Measurements from ENCODE around the gene CLIC3.

DNA sequence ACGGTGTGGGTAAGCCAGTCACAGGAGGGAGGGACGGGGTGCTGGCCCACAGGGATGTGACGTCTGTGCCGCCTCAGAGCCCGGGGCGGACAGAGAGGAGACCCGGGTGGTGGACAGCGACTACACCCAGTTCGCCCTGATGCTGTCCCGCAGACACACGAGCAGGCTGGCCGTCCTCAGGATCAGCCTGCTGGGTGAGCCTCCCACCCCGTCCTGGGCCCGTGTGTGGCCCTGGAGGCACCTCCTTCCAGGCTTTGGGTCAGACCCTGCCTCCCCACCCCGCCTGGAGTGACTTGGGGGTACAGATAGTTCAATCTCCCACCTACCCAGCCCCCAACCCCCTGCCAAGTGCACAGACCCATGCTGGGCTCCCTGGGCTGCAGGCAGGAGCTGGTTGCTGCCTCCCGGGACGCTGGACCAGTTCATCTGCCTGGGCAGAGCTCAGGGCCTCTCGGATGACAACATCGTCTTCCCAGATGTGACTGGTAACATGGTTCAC, 42.5 kb downstream of the CLIC3 start:
- TF ChIP-seq, protein P1, sequence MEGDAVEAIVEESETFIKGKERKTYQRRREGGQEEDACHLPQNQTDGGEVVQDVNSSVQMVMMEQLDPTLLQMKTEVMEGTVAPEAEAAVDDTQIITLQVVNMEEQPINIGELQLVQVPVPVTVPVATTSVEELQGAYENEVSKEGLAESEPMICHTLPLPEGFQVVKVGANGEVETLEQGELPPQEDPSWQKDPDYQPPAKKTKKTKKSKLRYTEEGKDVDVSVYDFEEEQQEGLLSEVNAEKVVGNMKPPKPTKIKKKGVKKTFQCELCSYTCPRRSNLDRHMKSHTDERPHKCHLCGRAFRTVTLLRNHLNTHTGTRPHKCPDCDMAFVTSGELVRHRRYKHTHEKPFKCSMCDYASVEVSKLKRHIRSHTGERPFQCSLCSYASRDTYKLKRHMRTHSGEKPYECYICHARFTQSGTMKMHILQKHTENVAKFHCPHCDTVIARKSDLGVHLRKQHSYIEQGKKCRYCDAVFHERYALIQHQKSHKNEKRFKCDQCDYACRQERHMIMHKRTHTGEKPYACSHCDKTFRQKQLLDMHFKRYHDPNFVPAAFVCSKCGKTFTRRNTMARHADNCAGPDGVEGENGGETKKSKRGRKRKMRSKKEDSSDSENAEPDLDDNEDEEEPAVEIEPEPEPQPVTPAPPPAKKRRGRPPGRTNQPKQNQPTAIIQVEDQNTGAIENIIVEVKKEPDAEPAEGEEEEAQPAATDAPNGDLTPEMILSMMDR (IDR thresholded peaks at IDR 0.05): no peak
- TF ChIP-seq POLR2A (IDR thresholded peaks at IDR 0.05): no peak

Measured in esophagus squamous epithelium (tissue), 4 donors.